OCI-LY3 (cell line): ENCODE measurements around the gene SDK2.

Experiments
- EZH2phosphoT487 ChIP-seq: fragments of 200-600 bp; shearing (Covaris generic); IDR thresholded peaks from 2 replicates; pipeline ENCODE4 v1.6.1; 2018; ENCODE audit warnings: antibody characterized with exemption, mixed run types, low read depth
- TF ChIP-seq, protein P1 (sequence below): fragments of 200-600, 300-600 bp; sonication (generic); IDR thresholded peaks from 2 replicates; pipeline ENCODE4 v1.5.1; 2014; ENCODE audit warnings: antibody characterized with exemption, low read length, low read depth

DNA sequence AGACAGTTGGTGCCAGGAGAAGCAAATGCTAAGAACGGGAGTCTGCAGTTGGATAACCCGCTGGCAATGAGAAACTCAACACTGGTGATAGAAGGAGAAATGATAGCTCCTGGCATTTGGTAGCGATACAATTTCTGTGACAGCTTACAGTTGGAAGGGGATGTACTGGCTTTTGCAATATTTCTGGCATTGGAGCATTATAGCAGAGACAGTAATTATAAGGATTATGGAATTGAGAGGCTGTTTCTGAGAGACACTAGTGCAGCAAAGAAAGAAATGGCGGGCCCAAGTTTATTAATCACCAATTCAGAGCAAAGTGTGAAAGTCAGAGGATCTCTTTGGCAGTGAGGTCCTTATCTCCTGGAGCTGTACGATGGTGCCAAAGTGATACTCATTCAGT is 16.1 kb upstream of the SDK2 start:
- no peak for TF ChIP-seq EZH2phosphoT487
- TF ChIP-seq, protein P1, sequence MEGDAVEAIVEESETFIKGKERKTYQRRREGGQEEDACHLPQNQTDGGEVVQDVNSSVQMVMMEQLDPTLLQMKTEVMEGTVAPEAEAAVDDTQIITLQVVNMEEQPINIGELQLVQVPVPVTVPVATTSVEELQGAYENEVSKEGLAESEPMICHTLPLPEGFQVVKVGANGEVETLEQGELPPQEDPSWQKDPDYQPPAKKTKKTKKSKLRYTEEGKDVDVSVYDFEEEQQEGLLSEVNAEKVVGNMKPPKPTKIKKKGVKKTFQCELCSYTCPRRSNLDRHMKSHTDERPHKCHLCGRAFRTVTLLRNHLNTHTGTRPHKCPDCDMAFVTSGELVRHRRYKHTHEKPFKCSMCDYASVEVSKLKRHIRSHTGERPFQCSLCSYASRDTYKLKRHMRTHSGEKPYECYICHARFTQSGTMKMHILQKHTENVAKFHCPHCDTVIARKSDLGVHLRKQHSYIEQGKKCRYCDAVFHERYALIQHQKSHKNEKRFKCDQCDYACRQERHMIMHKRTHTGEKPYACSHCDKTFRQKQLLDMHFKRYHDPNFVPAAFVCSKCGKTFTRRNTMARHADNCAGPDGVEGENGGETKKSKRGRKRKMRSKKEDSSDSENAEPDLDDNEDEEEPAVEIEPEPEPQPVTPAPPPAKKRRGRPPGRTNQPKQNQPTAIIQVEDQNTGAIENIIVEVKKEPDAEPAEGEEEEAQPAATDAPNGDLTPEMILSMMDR, result no peak
